Measurements from ENCODE around the gene KCNG4. TPM values are rescaled to one million over a fixed set of nuclear protein-coding genes. Genes with fewer than 3 reads are reported as not detected.

KCNG4 gene
- total and polyA plus RNA-seq, 2 of the 8 experiments (the other 6 are each of a cell fraction or from before 2014, with no cell fraction given): not detected

- FAIRE-seq (no peak), DNase-seq (ENCODE audit: low read depth in 1 of 2, low spot score in 2 of 2) (no peak)
- H3K79me2 ChIP-seq (ENCODE audit: control insufficient read depth in 1 of 2, insufficient read depth in 2 of 2, low read length in 2 of 2): no peaks in the 10 kb centered on the region
- no peak overlapping the region for H2BK15ac ChIP-seq (ENCODE audit: low read length)
- no peak overlapping the region for H3K56ac ChIP-seq (replicated peaks; ENCODE audit: insufficient read length, low read depth, low read length)
- H3K14ac ChIP-seq (ENCODE audit: insufficient read length): no peak overlapping the region
- H2BK120ac ChIP-seq (replicated peaks; ENCODE audit: low read depth, low read length): no peak overlapping the region
- no peaks in the 10 kb centered on the region for H3K23me2 ChIP-seq (ENCODE audit: low read depth, low read length)
- H4K8ac ChIP-seq (ENCODE audit: extremely low read depth, insufficient read depth, low read length): no peak overlapping the region
- no peak overlapping the region for H4K5ac ChIP-seq (ENCODE audit: insufficient read length, low read depth, low read length)
- ChIA-PET POLR2A (ENCODE audit: partially characterized antibody) (interaction anchor here (5.9 kb wide), 1 partner anchor 10 kb away, joined by 35 read pairs; no protein-coding TSS in a partner anchor), CTCF (ENCODE audit: partially characterized antibody) (interaction anchor here (0.9 to 8.9 kb wide), 16 partner anchors 8 to 305 kb away, joined by 3 to 93 read pairs (median 5); partner anchors contain the start of genes ADAD2 and TAF1C)
- no peak overlapping the region for H3K4me2 ChIP-seq (ENCODE audit: insufficient read depth in 1 of 2, low read depth in 2 of 2, low read length in 2 of 2)
- H2BK20ac ChIP-seq (ENCODE audit: low read length): no peak overlapping the region
- no peaks in the 10 kb centered on the region for H3K9me3 ChIP-seq (ENCODE audit: insufficient read depth in 2 of 2, low read depth in 1 of 2, low read length in 1 of 2)
- 89% methylated on average over 15 of the region's 15 CpGs; no CpG with 5 or more reads in 1 of the 2 experiments for WGBS, 2 experiments (ENCODE audit: extremely low coverage in 1 of 2, insufficient coverage in 1 of 2, insufficient read length in 1 of 2, insufficient replicate concordance in 2 of 2, low coverage in 1 of 2, low lambda C conversion rate in 2 of 2, missing lambda C conversion rate in 1 of 2)
- H2BK12ac ChIP-seq (ENCODE audit: low read depth, low read length): no peak overlapping the region
- H3K79me1 ChIP-seq (ENCODE audit: low read depth, low read length): no peaks in the 10 kb centered on the region; the same call in 1 of the 2 replicates
- H2BK5ac ChIP-seq (ENCODE audit: low read depth, low read length): no peak overlapping the region; the same call in 1 of the 2 replicates
- no peak overlapping the region for H3K9ac ChIP-seq (replicated peaks in 1 of 4; ENCODE audit: extremely low read depth in 1 of 4, low read depth in 3 of 4, low read length in 3 of 4)
- no peak overlapping the region for H2AFZ ChIP-seq (ENCODE audit: low read length)
- peaks cover 4 to 38% (median 28%) of the 10 kb centered on the region in 4 experiments for H3K36me3 ChIP-seq (ENCODE audit: control insufficient read depth in 2 of 4, insufficient read depth in 4 of 4, low read length in 3 of 4)
- H3K23ac ChIP-seq (ENCODE audit: insufficient read length): no peak overlapping the region
- peaks cover 2 to 5% of the 10 kb centered on the region in 2 experiments for H4K20me1 ChIP-seq (replicated peaks in 1 of 2; ENCODE audit: control insufficient read depth in 1 of 2, insufficient read depth in 2 of 2, low read length in 2 of 2)
- H3K4me3 ChIP-seq (ENCODE audit: extremely low read depth in 1 of 4, insufficient read depth in 2 of 4, low read depth in 3 of 4, low read length in 4 of 4): no peak overlapping the region
- no peak overlapping the region for H3K18ac ChIP-seq (ENCODE audit: extremely low read depth, low read length)
- H3K27ac ChIP-seq (ENCODE audit: low read depth, low read length): no peak overlapping the region
- H4K91ac ChIP-seq (replicated peaks; ENCODE audit: insufficient read length, low read length): no peak overlapping the region
- H3K27me3 ChIP-seq (replicated peaks in 1 of 4; ENCODE audit: control insufficient read depth in 3 of 4, extremely low read depth in 1 of 4, insufficient read depth in 3 of 4, low read length in 3 of 4): no peaks in the 10 kb centered on the region
- H2AK5ac ChIP-seq (ENCODE audit: low read depth, low read length): no peak overlapping the region
- H3K4ac ChIP-seq (replicated peaks; ENCODE audit: insufficient read length, low read depth, low read length): no peak overlapping the region
- H3K4me1 ChIP-seq (replicated peaks in 1 of 4; ENCODE audit: control insufficient read depth in 3 of 4, insufficient read depth in 4 of 4, low read length in 3 of 4): no peaks in the 10 kb centered on the region
- TF ChIP-seq RAD21 (IDR thresholded peaks at IDR 0.05 in 1 of 2, conservative IDR thresholded peaks at IDR 0.05 in 1 of 2; ENCODE audit: low read depth in 2 of 2, low read length in 2 of 2) (no peak), ATF2 (IDR thresholded peaks at IDR 0.05; ENCODE audit: low read length) (no peak), POLR2AphosphoS5 (IDR thresholded peaks at IDR 0.05; ENCODE audit: low read depth, low read length) (no peak), RNF2 (IDR thresholded peaks at IDR 0.05; ENCODE audit: borderline replicate concordance, low read depth, low read length, missing control alignments, poor library complexity, severe bottlenecking) (no peak), CTCF (IDR thresholded peaks at IDR 0.05; ENCODE audit: control extremely low read depth in 1 of 3, insufficient read depth in 1 of 3, low read depth in 1 of 3, low read length in 3 of 3) (no peak), E2F6 (IDR thresholded peaks at IDR 0.05) (no peak)
Measured at GRCh38 chr16:84178146-84178765, 61.6 kb downstream of the KCNG4 start.

All from H1 (cell line).